ENCODE data around the gene GFER. TPM values are rescaled to one million over a fixed set of nuclear protein-coding genes. Genes with fewer than 3 reads are reported as not detected.

GFER gene
- total RNA-seq, 2 donors from 2014 or later = 40.3 to 45.5 TPM

GRCh38 chr16:2002406-2003230 is 18.6 kb downstream of the GFER start:
- no peak for TF ChIP-seq CTCF (conservative IDR thresholded peaks at IDR 0.05)
- H3K27me3 Mint-ChIP-seq (ENCODE audit: insufficient read depth) = no peaks in the 10 kb centered on the region
- H3K27ac Mint-ChIP-seq = no peak overlapping the region
- Histone ChIP-seq H3K9me3 (ENCODE audit: control insufficient read depth, low read length) (no peaks in the 10 kb centered on the region), H3K27me3 (ENCODE audit: control insufficient read depth, insufficient read depth, low read length, poor library complexity, severe bottlenecking) (no peaks in the 10 kb centered on the region), H3K36me3 (ENCODE audit: control insufficient read depth, insufficient read depth, low read length) (peaks cover 38% of the 10 kb centered on the region), H3K4me3 (ENCODE audit: low read length) (no peak overlapping the region), H3K9ac (ENCODE audit: extremely low read depth, low read length, poor library complexity, severe bottlenecking) (no peak overlapping the region), H3K4me1 (ENCODE audit: control insufficient read depth, insufficient read depth, low read length) (peaks cover 13% of the 10 kb centered on the region), H3K27ac (ENCODE audit: low read depth, low read length) (no peak overlapping the region)
- no peak for DNase-seq
- H3K9me3 Mint-ChIP-seq = no peaks in the 10 kb centered on the region
- H3K36me3 Mint-ChIP-seq (ENCODE audit: low read depth) = peaks cover 22% of the 10 kb centered on the region
- no peak overlapping the region for H3K4me3 Mint-ChIP-seq
- 96 to 97% methylated on average over 29 to 47 of the region's 47 CpGs for WGBS, 2 experiments (ENCODE audit: insufficient coverage in 1 of 2, insufficient read length in 1 of 2)
- H3K4me1 Mint-ChIP-seq = peaks cover 9% of the 10 kb centered on the region

- H3K4me1 Mint-ChIP-seq = peaks cover 14% of the 10 kb centered on the region
- no peaks in the 10 kb centered on the region for H3K9me3 Mint-ChIP-seq
- H3K27ac ChIP-seq (ENCODE audit: low read depth, low read length) = no peak overlapping the region
- 93 to 100% methylated on average over 3 to 8 of the region's 8 CpGs for WGBS, 2 experiments (ENCODE audit: insufficient coverage in 1 of 2, insufficient read length in 1 of 2)
- H3K36me3 Mint-ChIP-seq (ENCODE audit: low read depth) = peaks cover 20% of the 10 kb centered on the region
- no peak for DNase-seq
- H3K36me3 ChIP-seq (ENCODE audit: control insufficient read depth, insufficient read depth, low read length) = peaks cover 39% of the 10 kb centered on the region
- peaks cover 20% of the 10 kb centered on the region for H3K4me1 ChIP-seq (ENCODE audit: control insufficient read depth, insufficient read depth, low read length)
- no peak overlapping the region for H3K27ac Mint-ChIP-seq
- H3K4me3 Mint-ChIP-seq = no peak overlapping the region
- TF ChIP-seq CTCF (conservative IDR thresholded peaks at IDR 0.05) = no peak
- H3K4me3 ChIP-seq (ENCODE audit: low read length) = no peak overlapping the region
- H3K27me3 Mint-ChIP-seq (ENCODE audit: insufficient read depth) = no peaks in the 10 kb centered on the region
- no peaks in the 10 kb centered on the region for H3K9me3 ChIP-seq (ENCODE audit: control insufficient read depth, low read length)
- no peak overlapping the region for H3K9ac ChIP-seq (ENCODE audit: extremely low read depth, low read length, poor library complexity, severe bottlenecking)
- no peaks in the 10 kb centered on the region for H3K27me3 ChIP-seq (ENCODE audit: control insufficient read depth, insufficient read depth, low read length, poor library complexity, severe bottlenecking)
Observed at GRCh38 chr16:2003231-2003826, 19.3 kb downstream of the GFER start.

- Mint-ChIP-seq H3K9me3 (no peaks in the 10 kb centered on the region), H3K27ac (no peak overlapping the region), H3K4me3 (no peak overlapping the region), H3K27me3 (ENCODE audit: insufficient read depth) (no peaks in the 10 kb centered on the region), H3K36me3 (ENCODE audit: low read depth) (peaks cover 23% of the 10 kb centered on the region), H3K4me1 (peaks cover 19% of the 10 kb centered on the region)
- Histone ChIP-seq H3K27ac (ENCODE audit: low read depth, low read length) (peak overlapping the region; percentile 87), H3K9ac (ENCODE audit: extremely low read depth, low read length, poor library complexity, severe bottlenecking) (no peak overlapping the region), H3K4me1 (ENCODE audit: control insufficient read depth, insufficient read depth, low read length) (peaks cover 23% of the 10 kb centered on the region), H3K27me3 (ENCODE audit: control insufficient read depth, insufficient read depth, low read length, poor library complexity, severe bottlenecking) (no peaks in the 10 kb centered on the region), H3K4me3 (ENCODE audit: low read length) (no peak overlapping the region), H3K36me3 (ENCODE audit: control insufficient read depth, insufficient read depth, low read length) (peaks cover 39% of the 10 kb centered on the region), H3K9me3 (ENCODE audit: control insufficient read depth, low read length) (no peaks in the 10 kb centered on the region)
- peak; percentile 98 for TF ChIP-seq CTCF (conservative IDR thresholded peaks at IDR 0.05)
- DNase-seq = peak; percentile 99
- 40 to 46% methylated on average over 28 to 36 of the region's 36 CpGs for WGBS, 2 experiments (ENCODE audit: insufficient coverage in 1 of 2, insufficient read length in 1 of 2)
Observed at GRCh38 chr16:2003827-2004641, 20.0 kb downstream of the GFER start.

All from endodermal cell (in vitro differentiated cells).